ENCODE results near the gene PIP4K2B.

The PIP4K2B gene

DNA sequence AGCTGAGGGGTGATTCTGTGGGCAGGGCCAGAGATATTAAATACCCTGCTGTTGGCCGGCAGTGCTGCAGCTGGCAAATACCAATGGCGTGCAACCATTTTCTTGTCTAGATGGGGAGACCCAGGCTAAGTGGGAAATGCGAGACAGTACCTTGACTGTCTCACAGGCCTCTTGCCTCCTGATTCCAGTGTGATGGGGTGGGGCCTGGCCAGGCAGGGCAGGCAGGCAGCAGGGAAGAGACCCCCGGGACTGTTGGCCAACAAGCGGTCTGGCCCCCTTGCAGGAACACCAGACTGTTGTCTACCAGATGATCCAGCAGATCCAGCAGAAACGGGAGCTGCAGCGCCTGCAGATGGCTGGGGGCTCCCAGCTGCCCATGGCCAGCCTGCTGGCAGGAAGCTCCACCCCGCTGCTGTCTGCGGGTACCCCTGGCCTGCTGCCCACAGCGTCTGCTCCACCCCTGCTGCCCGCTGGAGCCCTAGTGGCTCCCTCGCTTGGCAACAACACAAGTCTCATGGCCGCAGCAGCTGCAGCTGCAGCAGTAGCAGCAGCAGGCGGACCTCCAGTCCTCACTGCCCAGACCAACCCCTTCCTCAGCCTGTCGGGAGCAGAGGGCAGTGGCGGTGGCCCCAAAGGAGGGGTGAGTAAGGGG lies 74.9 kb downstream of the PIP4K2B start:
- Histone ChIP-seq H3K4me3 (ENCODE audit: low read depth in 1 of 2, low read length in 2 of 2) (no peak overlapping the region), H3K4me1 (ENCODE audit: control insufficient read depth in 1 of 2, insufficient read depth in 2 of 2, low read length in 2 of 2) (peaks cover 6 to 29% of the 10 kb centered on the region in 2 donors), H3K9me3 (ENCODE audit: control insufficient read depth in 1 of 2, low read length in 2 of 2) (no peaks in the 10 kb centered on the region), H3K36me3 (ENCODE audit: control insufficient read depth in 1 of 2, insufficient read depth in 2 of 2, low read length in 2 of 2) (peaks cover 12 to 35% of the 10 kb centered on the region in 2 donors), H3K27me3 (ENCODE audit: low read depth, low read length) (no peaks in the 10 kb centered on the region), H3K27ac (ENCODE audit: low read length) (no peak overlapping the region)

GRCh38 chr17:38721802-38722201 lies 77.6 kb downstream of the PIP4K2B start:
- peaks cover 23 to 57% of the 10 kb centered on the region in 2 donors for H3K36me3 ChIP-seq (ENCODE audit: control insufficient read depth in 1 of 2, insufficient read depth in 2 of 2, low read length in 2 of 2)
- H3K4me1 ChIP-seq (ENCODE audit: control insufficient read depth in 1 of 2, insufficient read depth in 2 of 2, low read length in 2 of 2) = peaks cover 0 to 16% of the 10 kb centered on the region in 2 donors
- H3K4me3 ChIP-seq (ENCODE audit: low read depth in 1 of 2, low read length in 2 of 2) = no peak overlapping the region
- no peaks in the 10 kb centered on the region for H3K9me3 ChIP-seq (ENCODE audit: control insufficient read depth in 1 of 2, low read length in 2 of 2)
- H3K27ac ChIP-seq (ENCODE audit: low read length) = no peak overlapping the region
- H3K27me3 ChIP-seq (ENCODE audit: low read depth, low read length) = no peaks in the 10 kb centered on the region

DNA sequence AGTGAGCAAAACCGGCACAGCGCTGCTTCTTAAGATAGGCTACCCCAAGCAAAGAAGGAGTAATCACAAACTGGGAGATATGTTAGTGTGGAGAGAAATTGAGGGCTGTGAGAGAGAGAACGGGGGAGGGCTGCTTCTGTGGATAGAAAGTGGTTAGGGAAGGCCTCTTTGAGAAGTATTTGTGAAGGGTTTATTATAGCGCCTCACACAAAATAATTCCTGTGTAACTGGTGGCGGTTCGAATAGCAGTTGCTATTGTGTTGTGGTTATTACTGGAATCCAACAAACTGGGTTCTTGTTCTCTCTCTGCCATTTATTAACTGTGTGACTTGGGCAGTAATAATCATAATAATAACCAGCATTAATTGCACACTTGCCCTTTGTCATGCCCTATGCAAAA lies 78.4 kb downstream of the PIP4K2B start:
- no peaks in the 10 kb centered on the region for H3K9me3 ChIP-seq (ENCODE audit: control insufficient read depth in 1 of 2, low read length in 2 of 2)

DNA sequence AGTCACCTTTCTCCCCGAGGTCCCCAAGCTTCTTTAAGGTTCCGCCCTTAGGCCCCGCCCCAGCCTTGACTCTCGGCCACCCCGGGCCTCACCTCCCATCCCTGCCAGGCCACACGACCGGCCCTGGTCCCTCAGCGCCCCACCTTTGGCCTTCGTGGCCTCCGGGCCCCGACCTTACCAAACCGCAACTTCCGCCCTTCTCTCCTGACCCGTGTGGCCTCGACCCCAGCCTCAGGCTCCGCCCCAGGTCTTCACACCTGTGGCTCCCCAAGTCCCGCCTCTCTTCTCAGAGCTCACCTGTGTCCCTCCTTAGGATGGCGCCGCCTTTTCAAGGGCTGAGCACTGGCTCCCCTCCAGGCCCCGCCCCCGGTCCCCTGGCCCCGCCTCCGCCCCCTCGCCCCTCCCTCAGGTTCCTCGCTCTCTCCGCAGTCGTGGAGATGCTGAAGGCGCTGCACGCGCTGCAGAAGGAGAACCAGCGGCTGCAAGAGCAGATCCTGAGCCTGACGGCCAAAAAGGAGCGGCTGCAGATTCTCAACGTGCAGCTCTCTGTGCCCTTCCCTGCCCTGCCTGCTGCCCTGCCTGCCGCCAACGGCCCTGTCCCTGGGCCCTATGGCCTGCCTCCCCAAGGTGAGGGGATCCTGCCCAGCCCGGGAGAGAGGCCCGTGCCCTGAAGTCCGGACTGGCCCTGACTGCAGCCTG lies 79.3 kb downstream of the PIP4K2B start:
- H3K27ac ChIP-seq (ENCODE audit: low read length) = no peak overlapping the region

More for the DNA sequence above, 78.4 kb downstream of the PIP4K2B start:
- Histone ChIP-seq H3K27ac (ENCODE audit: low read length) (no peak overlapping the region), H3K4me3 (ENCODE audit: low read depth in 1 of 2, low read length in 2 of 2) (no peak overlapping the region), H3K4me1 (ENCODE audit: control insufficient read depth in 1 of 2, insufficient read depth in 2 of 2, low read length in 2 of 2) (peaks cover 0 to 16% of the 10 kb centered on the region in 2 donors), H3K27me3 (ENCODE audit: low read depth, low read length) (no peaks in the 10 kb centered on the region), H3K36me3 (ENCODE audit: control insufficient read depth in 1 of 2, insufficient read depth in 2 of 2, low read length in 2 of 2) (peaks cover 27 to 65% of the 10 kb centered on the region in 2 donors)

GRCh38 chr17:38719289-38719942 lies 79.9 kb downstream of the PIP4K2B start:
- peaks cover 33 to 68% of the 10 kb centered on the region in 2 donors for H3K36me3 ChIP-seq (ENCODE audit: control insufficient read depth in 1 of 2, insufficient read depth in 2 of 2, low read length in 2 of 2)
- no peaks in the 10 kb centered on the region for H3K9me3 ChIP-seq (ENCODE audit: control insufficient read depth in 1 of 2, low read length in 2 of 2)
- H3K4me3 ChIP-seq (ENCODE audit: low read depth in 1 of 2, low read length in 2 of 2) = no peak overlapping the region
- no peaks in the 10 kb centered on the region for H3K27me3 ChIP-seq (ENCODE audit: low read depth, low read length)
- no peak overlapping the region for H3K27ac ChIP-seq (ENCODE audit: low read length)
- peaks cover 0 to 7% of the 10 kb centered on the region in 2 donors for H3K4me1 ChIP-seq (ENCODE audit: control insufficient read depth in 1 of 2, insufficient read depth in 2 of 2, low read length in 2 of 2)

More for the DNA sequence above, 79.3 kb downstream of the PIP4K2B start:
- H3K4me3 ChIP-seq (ENCODE audit: low read depth in 1 of 2, low read length in 2 of 2) = no peak overlapping the region
- peaks cover 0 to 14% of the 10 kb centered on the region in 2 donors for H3K4me1 ChIP-seq (ENCODE audit: control insufficient read depth in 1 of 2, insufficient read depth in 2 of 2, low read length in 2 of 2)
- H3K36me3 ChIP-seq (ENCODE audit: control insufficient read depth in 1 of 2, insufficient read depth in 2 of 2, low read length in 2 of 2) = peaks cover 33 to 71% of the 10 kb centered on the region in 2 donors
- no peaks in the 10 kb centered on the region for H3K27me3 ChIP-seq (ENCODE audit: low read depth, low read length)
- no peaks in the 10 kb centered on the region for H3K9me3 ChIP-seq (ENCODE audit: control insufficient read depth in 1 of 2, low read length in 2 of 2)

GRCh38 chr17:38717139-38717745 lies 82.1 kb downstream of the PIP4K2B start:
- peaks cover 52 to 86% of the 10 kb centered on the region in 2 donors for H3K36me3 ChIP-seq (ENCODE audit: control insufficient read depth in 1 of 2, insufficient read depth in 2 of 2, low read length in 2 of 2)
- H3K9me3 ChIP-seq (ENCODE audit: control insufficient read depth in 1 of 2, low read length in 2 of 2) = no peaks in the 10 kb centered on the region
- H3K4me1 ChIP-seq (ENCODE audit: control insufficient read depth in 1 of 2, insufficient read depth in 2 of 2, low read length in 2 of 2) = peaks cover 0 to 5% of the 10 kb centered on the region in 2 donors
- no peaks in the 10 kb centered on the region for H3K27me3 ChIP-seq (ENCODE audit: low read depth, low read length)
- H3K27ac ChIP-seq (ENCODE audit: low read length) = no peak overlapping the region
- no peak overlapping the region for H3K4me3 ChIP-seq (ENCODE audit: low read depth in 1 of 2, low read length in 2 of 2)

DNA sequence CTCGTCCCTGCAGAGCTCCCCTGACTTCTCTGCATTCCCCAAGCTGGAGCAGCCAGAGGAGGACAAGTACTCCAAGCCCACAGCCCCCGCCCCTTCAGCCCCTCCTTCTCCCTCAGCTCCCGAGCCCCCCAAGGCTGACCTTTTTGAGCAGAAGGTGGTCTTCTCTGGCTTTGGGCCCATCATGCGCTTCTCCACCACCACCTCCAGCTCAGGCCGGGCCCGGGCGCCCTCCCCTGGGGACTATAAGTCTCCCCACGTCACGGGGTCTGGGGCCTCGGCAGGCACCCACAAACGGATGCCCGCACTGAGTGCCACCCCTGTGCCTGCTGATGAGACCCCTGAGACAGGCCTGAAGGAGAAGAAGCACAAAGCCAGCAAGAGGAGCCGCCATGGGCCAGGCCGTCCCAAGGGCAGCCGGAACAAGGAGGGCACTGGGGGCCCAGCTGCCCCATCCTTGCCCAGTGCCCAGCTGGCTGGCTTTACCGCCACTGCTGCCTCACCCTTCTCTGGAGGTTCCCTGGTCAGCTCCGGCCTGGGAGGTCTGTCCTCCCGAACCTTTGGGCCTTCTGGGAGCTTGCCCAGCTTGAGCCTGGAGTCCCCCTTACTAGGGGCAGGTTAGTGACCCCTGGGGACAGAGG lies 82.9 kb downstream of the PIP4K2B start:
- no peaks in the 10 kb centered on the region for H3K9me3 ChIP-seq (ENCODE audit: control insufficient read depth in 1 of 2, low read length in 2 of 2)
- no peaks in the 10 kb centered on the region for H3K4me1 ChIP-seq (ENCODE audit: control insufficient read depth in 1 of 2, insufficient read depth in 2 of 2, low read length in 2 of 2)
- no peak overlapping the region for H3K27ac ChIP-seq (ENCODE audit: low read length)
- H3K27me3 ChIP-seq (ENCODE audit: low read depth, low read length) = no peaks in the 10 kb centered on the region
- H3K36me3 ChIP-seq (ENCODE audit: control insufficient read depth in 1 of 2, insufficient read depth in 2 of 2, low read length in 2 of 2) = peaks cover 57 to 86% of the 10 kb centered on the region in 2 donors
- H3K4me3 ChIP-seq (ENCODE audit: low read depth in 1 of 2, low read length in 2 of 2) = no peak overlapping the region

All from muscle layer of duodenum (tissue), 2 donors.